HCT116 (cell line): ENCODE results near the gene TSEN34. TPM values are rescaled to one million over a fixed set of nuclear protein-coding genes. Genes with fewer than 3 reads are reported as not detected.
"Not testable (repeated sequence)": the region's sequence is repeated elsewhere in the genome, so short reads cannot be mapped to it uniquely, and the experiment has no call there.

Experiments
- ATAC-seq: fragments of 200-7000 bp; cut with Tn5 transposase; 2 replicates; pipeline ENCODE4 v1.9.1; 2020; ENCODE audit warnings: mild to moderate bottlenecking, moderate library complexity
- BruUV-seq: library from RNA; stranded (reverse); fragments of 400-500 nt; replicated peaks from 2 replicates; lab custom pipeline; 2021; lab: Mats Ljungman, UMichigan
- CTCF ChIA-PET: fragments of 300-600 bp; sonication (Branson Sonifier 250); formaldehyde crosslinking; loops from one replicate; lab custom pipeline; 2021; ENCODE audit warnings: antibody characterized with exemption; lab: Charles Lee
- POLR2A ChIA-PET: fragments of 300-600, 350-600 bp; sonication (Branson Sonifier 250); formaldehyde crosslinking; loops from one replicate; lab custom pipeline; 2021; ENCODE audit warnings: antibody characterized with exemption; lab: Charles Lee
- RAD21 ChIA-PET, 2 experiments: fragments of 300-600 bp; sonication (Branson Sonifier 250); formaldehyde crosslinking; loops; one replicate each; lab custom pipeline; 2023; ENCODE audit warnings: low total read pairs in 2 of 2; ENCODE audit not compliant: uncharacterized antibody in 2 of 2, unreplicated experiment in 2 of 2, low non-redundant PET in 1 of 2; lab: Charles Lee
- DNase-seq: peaks from one replicate; pipeline ENCODE4 v3.0.0-alpha.2; 2010; ENCODE audit warnings: low read depth, low spot score
- H2AFZ ChIP-seq: fragments of 200-600 bp; shearing (Covaris generic), sonication (generic); 2 replicates; pipeline ENCODE4 v1.6.1; 2017; ENCODE audit warnings: low read depth, mixed run types, mixed read lengths, antibody characterized with exemption, low read length; ENCODE audit not compliant: poor library complexity, severe bottlenecking
- H3K27ac ChIP-seq: 2 replicates; pipeline ENCODE4 v1.5.1; 2012; ENCODE audit warnings: low read depth, low read length
- H3K27me3 ChIP-seq: fragments of 200-600 bp; sonication (generic); 2 replicates; pipeline ENCODE4 v1.6.1; 2016; ENCODE audit warnings: mixed run types, low read length, mixed read lengths; ENCODE audit not compliant: insufficient read depth
- H3K36me3 ChIP-seq, 2 experiments: fragments of 200-500 bp in 1 of 2; fragments of 200-600 bp in 1 of 2; sonication (Bioruptor generic) in 1 of 2; sonication (generic) in 1 of 2; 2 replicates each; pipeline versions ENCODE4 v1.5.1 to v1.6.1; 2014 to 2016; ENCODE audit warnings: low read length in 2 of 2, inconsistent platforms in 1 of 2, mixed read lengths in 1 of 2, mixed run types in 1 of 2; ENCODE audit not compliant: insufficient read depth in 2 of 2, control insufficient read depth in 1 of 2
- H3K4me1 ChIP-seq, 2 experiments: fragments of 200-600 bp in 1 of 2; sonication (generic) in 1 of 2; 2 replicates each; pipeline versions ENCODE4 v1.5.1 to v1.6.1; 2012 to 2017; ENCODE audit warnings: low read length in 2 of 2, inconsistent platforms in 1 of 2, mild to moderate bottlenecking in 1 of 2, mixed read lengths in 1 of 2, mixed run types in 1 of 2, moderate library complexity in 1 of 2; ENCODE audit not compliant: insufficient read depth in 2 of 2, control insufficient read depth in 1 of 2
- H3K4me2 ChIP-seq: fragments of 200-600 bp; sonication (generic); 2 replicates; pipeline ENCODE4 v1.6.1; 2017; ENCODE audit warnings: mixed run types, low read length, mixed read lengths
- H3K4me3 ChIP-seq, 2 experiments: fragments of 200-600 bp in 1 of 2; sonication (generic) in 1 of 2; replicated peaks in 1 of 2; 2 replicates each; pipeline ENCODE4 v1.5.1; 2011 to 2016; ENCODE audit warnings: low read length in 2 of 2, control low read depth in 1 of 2, low read depth in 1 of 2, mild to moderate bottlenecking in 1 of 2, mixed read lengths in 1 of 2, mixed run types in 1 of 2
- H3K79me2 ChIP-seq: fragments of 200-600 bp; sonication (generic); 2 replicates; pipeline ENCODE4 v1.6.1; 2017; ENCODE audit warnings: mild to moderate bottlenecking, mixed run types, low read length, moderate library complexity, mixed read lengths; ENCODE audit not compliant: insufficient read depth
- H3K9ac ChIP-seq: fragments of 200-600 bp; sonication (generic); 2 replicates; pipeline ENCODE4 v1.6.1; 2016; ENCODE audit warnings: low read length, mixed read lengths
- H3K9me2 ChIP-seq: fragments of 200-600 bp; sonication (generic), shearing (Covaris generic); 2 replicates; pipeline ENCODE4 v1.6.1; 2017; ENCODE audit warnings: mixed run types, mild to moderate bottlenecking, moderate library complexity; ENCODE audit not compliant: insufficient read depth
- H3K9me3 ChIP-seq, 2 experiments: fragments of 200-500 bp in 1 of 2; fragments of 200-600 bp in 1 of 2; sonication (Bioruptor generic) in 1 of 2; sonication (generic) in 1 of 2; 2 replicates each; pipeline ENCODE4 v1.6.1; 2014 to 2017; ENCODE audit warnings: low read length in 2 of 2, mixed read lengths in 2 of 2, inconsistent platforms in 1 of 2, low read depth in 1 of 2, mild to moderate bottlenecking in 1 of 2, mixed run types in 1 of 2, moderate library complexity in 1 of 2; ENCODE audit not compliant: control insufficient read depth in 1 of 2, insufficient read depth in 1 of 2
- H4K20me1 ChIP-seq: fragments of 200-600 bp; sonication (generic), shearing (Covaris generic); 2 replicates; pipeline ENCODE4 v1.6.1; 2017; ENCODE audit warnings: mixed run types, mild to moderate bottlenecking, moderate library complexity; ENCODE audit not compliant: insufficient read depth
- CEBPB ChIP-seq: IDR thresholded peaks from 2 replicates; pipeline ENCODE4 v1.6.1; 2012; ENCODE audit warnings: low read depth
- EGR1 ChIP-seq: IDR thresholded peaks from 2 replicates; pipeline ENCODE4 v1.6.1; 2012; ENCODE audit warnings: low read depth
- ELF1 ChIP-seq: IDR thresholded peaks from 2 replicates; pipeline ENCODE4 v1.6.1; 2012; ENCODE audit warnings: low read depth, borderline replicate concordance
- FOSL1 ChIP-seq: IDR thresholded peaks from 2 replicates; pipeline ENCODE4 v1.6.1; 2012; ENCODE audit warnings: low read depth
- POLR2AphosphoS5 ChIP-seq: IDR thresholded peaks from 2 replicates; pipeline ENCODE4 v1.6.1; 2011; ENCODE audit warnings: mild to moderate bottlenecking, low read depth, low read length, moderate library complexity
- SIN3A ChIP-seq: IDR thresholded peaks from 2 replicates; pipeline ENCODE4 v1.6.1; 2012; ENCODE audit warnings: low read depth
- SRF ChIP-seq: IDR thresholded peaks from 2 replicates; pipeline ENCODE4 v1.6.1; 2012; ENCODE audit warnings: low read depth
- TCF7L2 ChIP-seq: IDR thresholded peaks from 2 replicates; pipeline ENCODE4 v1.7.0; 2011; ENCODE audit warnings: borderline replicate concordance, inconsistent platforms; ENCODE audit not compliant: insufficient read depth, insufficient read length; ENCODE audit errors: extremely low read depth
- YY1 ChIP-seq: IDR thresholded peaks from 2 replicates; pipeline ENCODE4 v1.6.1; 2011; ENCODE audit warnings: low read length, low read depth, moderate library complexity, mild to moderate bottlenecking; ENCODE audit not compliant: insufficient replicate concordance; ENCODE audit errors: extremely low read depth
- ZFX ChIP-seq: fragments of 450-650 bp; IDR thresholded peaks from 2 replicates; pipeline ENCODE4 v1.6.1; 2017
- intact Hi-C: fragments of 100-400 bp; cut with micrococcal nuclease; formaldehyde crosslinking; loops from 2 replicates; pipeline ENCODE4 v1.10.0; 2022
- total RNA-seq: library from RNA; stranded (reverse); gene quantifications from one replicate; pipeline ENCODE4 v1.2.1, GENCODE V29; 2021; ENCODE audit not compliant: unreplicated experiment
- TF ChIP-seq, protein P1 (sequence below), 3 experiments: fragments of 200-600 bp in 1 of 3; sonication (generic) in 1 of 3; IDR thresholded peaks in 2 of 3; conservative IDR thresholded peaks in 1 of 3; 2 replicates each; pipeline ENCODE4 v1.5.1; 2012 to 2017; ENCODE audit warnings: low read depth in 2 of 3, low read length in 2 of 3, antibody characterized with exemption in 1 of 3, borderline replicate concordance in 1 of 3, control low read depth in 1 of 3, mild to moderate bottlenecking in 1 of 3, mixed read lengths in 1 of 3, mixed run types in 1 of 3, moderate library complexity in 1 of 3; ENCODE audit not compliant: insufficient read depth in 1 of 3

Gene TSEN34
- total RNA-seq, 1 experiment from 2014 or later = 99.9 TPM

DNA sequence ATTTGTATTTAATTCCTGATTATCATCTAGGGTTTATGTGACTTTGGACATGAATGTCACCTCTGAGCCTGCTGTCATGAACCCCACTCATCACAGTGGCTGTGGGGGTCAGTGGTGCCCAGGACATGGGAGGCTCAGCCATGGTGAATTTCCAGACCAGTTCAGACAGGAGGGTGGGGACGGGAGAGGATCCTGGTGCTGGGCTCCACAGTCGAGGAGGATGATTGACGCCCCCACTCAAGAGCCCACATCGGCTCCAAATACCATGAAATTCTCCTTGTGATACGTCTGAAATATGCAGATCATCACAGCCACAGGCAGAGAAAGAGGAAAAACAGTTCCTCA, 32.8 kb downstream of the TSEN34 start:
- CTCF ChIA-PET = not testable (repeated sequence)

DNA sequence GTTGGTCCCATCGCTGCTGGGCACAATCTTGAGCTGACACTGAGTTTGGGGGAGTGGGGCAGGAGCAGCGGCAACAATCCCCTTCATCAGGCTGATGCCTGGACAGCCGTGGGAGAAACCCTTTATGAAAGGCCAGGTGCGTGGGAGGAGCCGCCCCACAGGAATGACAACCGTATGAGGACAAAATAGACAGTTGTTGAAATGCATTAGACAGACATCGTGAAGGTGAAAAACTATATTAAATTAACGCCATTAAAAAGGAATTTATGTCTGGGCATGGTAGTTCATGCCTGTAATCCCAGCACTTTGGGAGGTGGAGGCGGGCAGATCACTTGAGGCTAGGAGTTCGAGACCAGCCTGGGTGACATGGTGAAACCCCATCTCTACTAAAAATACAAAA, 33.5 kb downstream of the TSEN34 start:
- intact Hi-C loops = not testable (repeated sequence)

More for the DNA sequence above, 32.8 kb downstream of the TSEN34 start:
- H3K36me3 ChIP-seq, RAD21 ChIA-PET, H3K9me2 ChIP-seq, H3K4me3 ChIP-seq, H3K4me1 ChIP-seq, ATAC-seq, H3K79me2 ChIP-seq, BruUV-seq, H3K27ac ChIP-seq, H2AFZ ChIP-seq, H3K9ac ChIP-seq, intact Hi-C loops, DNase-seq, H3K27me3 ChIP-seq, H4K20me1 ChIP-seq, H3K4me2 ChIP-seq, POLR2A ChIA-PET, H3K9me3 ChIP-seq: not testable (repeated sequence)

DNA sequence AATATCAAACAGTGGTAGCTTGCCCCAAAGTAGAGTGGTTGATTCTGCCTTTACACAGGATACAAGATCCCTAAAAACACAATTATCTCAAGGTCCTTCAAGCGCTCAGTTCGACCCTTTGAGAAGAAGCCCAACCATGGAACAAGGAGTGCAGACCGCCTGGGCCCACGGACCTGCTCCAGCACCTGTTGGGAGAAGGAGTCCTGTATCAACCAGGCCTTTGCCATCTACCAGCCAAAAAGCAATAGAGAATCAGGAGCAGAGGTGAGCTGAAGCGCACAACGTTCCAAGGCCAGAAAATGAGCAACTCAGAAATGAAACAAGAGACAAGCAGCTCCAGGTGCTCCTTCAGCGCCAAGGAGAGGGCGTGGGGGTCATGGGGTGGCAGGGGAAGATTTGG, 38.0 kb downstream of the TSEN34 start:
- POLR2A ChIA-PET = interaction anchor here (2.6 kb wide), 1 partner anchor 28 kb away, joined by 10 read pairs; the partner anchor contains the start of gene RPS9
- no peak for TF ChIP-seq ZFX
- TF ChIP-seq FOSL1 = no peak
- TF ChIP-seq TCF7L2 = no peak
- no peak for TF ChIP-seq YY1
- no peak for TF ChIP-seq SRF
- no peak for TF ChIP-seq POLR2AphosphoS5
- no peak for TF ChIP-seq EGR1
- no peak for TF ChIP-seq CEBPB
- TF ChIP-seq, protein P1, sequence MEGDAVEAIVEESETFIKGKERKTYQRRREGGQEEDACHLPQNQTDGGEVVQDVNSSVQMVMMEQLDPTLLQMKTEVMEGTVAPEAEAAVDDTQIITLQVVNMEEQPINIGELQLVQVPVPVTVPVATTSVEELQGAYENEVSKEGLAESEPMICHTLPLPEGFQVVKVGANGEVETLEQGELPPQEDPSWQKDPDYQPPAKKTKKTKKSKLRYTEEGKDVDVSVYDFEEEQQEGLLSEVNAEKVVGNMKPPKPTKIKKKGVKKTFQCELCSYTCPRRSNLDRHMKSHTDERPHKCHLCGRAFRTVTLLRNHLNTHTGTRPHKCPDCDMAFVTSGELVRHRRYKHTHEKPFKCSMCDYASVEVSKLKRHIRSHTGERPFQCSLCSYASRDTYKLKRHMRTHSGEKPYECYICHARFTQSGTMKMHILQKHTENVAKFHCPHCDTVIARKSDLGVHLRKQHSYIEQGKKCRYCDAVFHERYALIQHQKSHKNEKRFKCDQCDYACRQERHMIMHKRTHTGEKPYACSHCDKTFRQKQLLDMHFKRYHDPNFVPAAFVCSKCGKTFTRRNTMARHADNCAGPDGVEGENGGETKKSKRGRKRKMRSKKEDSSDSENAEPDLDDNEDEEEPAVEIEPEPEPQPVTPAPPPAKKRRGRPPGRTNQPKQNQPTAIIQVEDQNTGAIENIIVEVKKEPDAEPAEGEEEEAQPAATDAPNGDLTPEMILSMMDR (IDR thresholded peaks at IDR 0.05 in 2 of 3, conservative IDR thresholded peaks at IDR 0.05 in 1 of 3; ENCODE audit: borderline replicate concordance in 1 of 3, insufficient read depth in 1 of 3, low read depth in 2 of 3, low read length in 2 of 3) = no peak
- no peak for TF ChIP-seq SIN3A
- no peak for TF ChIP-seq ELF1

More for the DNA sequence above, 33.5 kb downstream of the TSEN34 start:
- ATAC-seq, H3K36me3 ChIP-seq, H3K9me3 ChIP-seq, H2AFZ ChIP-seq, H3K79me2 ChIP-seq, H3K4me2 ChIP-seq, H3K27ac ChIP-seq, H4K20me1 ChIP-seq, H3K9ac ChIP-seq, RAD21 ChIA-PET, H3K4me3 ChIP-seq, DNase-seq, POLR2A ChIA-PET, H3K9me2 ChIP-seq, CTCF ChIA-PET, H3K4me1 ChIP-seq, BruUV-seq, H3K27me3 ChIP-seq: not testable (repeated sequence)

More for the DNA sequence above, 38.0 kb downstream of the TSEN34 start:
- DNase-seq (no peak), ATAC-seq (no peak)
- Histone ChIP-seq H3K4me1 (peaks cover 5 to 15% of the 10 kb centered on the region in 2 experiments; a peak in 3 of 4 replicates), H3K9me2 (no peaks in the 10 kb centered on the region), H4K20me1 (no peaks in the 10 kb centered on the region), H2AFZ (no peak overlapping the region), H3K79me2 (no peaks in the 10 kb centered on the region), H3K27me3 (no peaks in the 10 kb centered on the region), H3K9ac (no peak overlapping the region), H3K4me3 (no peak overlapping the region), H3K27ac (no peak overlapping the region), H3K9me3 (peaks cover 0 to 4% of the 10 kb centered on the region in 2 experiments; a peak in 2 of 4 replicates), H3K36me3 (no peaks in the 10 kb centered on the region), H3K4me2 (no peak overlapping the region)
- no TSS peak for BruUV-seq
- intact Hi-C loops = no loop called here
- ChIA-PET CTCF (interaction anchor here (1.4 to 1.6 kb wide), 2 partner anchors 37 to 40 kb away, joined by 3 to 5 read pairs; partner anchors contain the start of gene MBOAT7), RAD21 (no interaction called here)
